GM19023 (cell line): ENCODE data around the gene BLID.

Experiments
- ATAC-seq: cut with Tn5 transposase; IDR thresholded peaks from one replicate; pipeline ENCODE4 v1.9.1; 2021; ENCODE audit warnings: mild to moderate bottlenecking, moderate library complexity; ENCODE audit not compliant: unreplicated experiment

BLID gene

DNA sequence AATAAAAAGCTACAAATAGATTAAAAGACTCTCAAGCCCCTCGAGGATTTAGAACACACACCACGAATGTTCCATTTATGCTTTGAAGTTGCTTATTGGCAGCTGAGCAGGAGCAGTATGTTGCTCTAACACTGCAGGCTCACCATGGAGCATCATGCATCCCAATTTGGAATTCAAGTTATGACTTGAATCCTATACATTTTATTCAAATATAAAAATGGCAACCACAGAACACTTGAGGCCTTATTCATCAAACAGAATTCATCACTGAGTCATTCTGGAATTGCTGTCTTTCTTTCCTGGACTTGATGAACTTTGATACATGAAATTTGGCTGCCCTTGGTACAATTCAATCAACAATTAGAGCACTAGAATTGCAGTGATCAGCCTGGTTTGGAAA lies 24.5 kb upstream of the BLID start:
- no peak for ATAC-seq

DNA sequence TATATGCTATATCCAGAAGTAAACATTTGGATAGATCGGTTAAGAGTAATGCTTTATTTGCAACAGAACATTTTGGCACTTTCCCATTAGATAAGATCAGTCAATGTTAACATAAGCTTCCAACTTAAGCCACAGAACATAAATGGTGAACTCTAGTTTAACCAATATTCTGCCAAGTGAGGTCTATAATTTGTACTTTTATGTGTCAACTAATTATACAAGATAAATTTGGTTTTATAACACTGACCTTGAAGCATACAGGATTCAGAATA lies 23.5 kb upstream of the BLID start:
- no peak for ATAC-seq

DNA sequence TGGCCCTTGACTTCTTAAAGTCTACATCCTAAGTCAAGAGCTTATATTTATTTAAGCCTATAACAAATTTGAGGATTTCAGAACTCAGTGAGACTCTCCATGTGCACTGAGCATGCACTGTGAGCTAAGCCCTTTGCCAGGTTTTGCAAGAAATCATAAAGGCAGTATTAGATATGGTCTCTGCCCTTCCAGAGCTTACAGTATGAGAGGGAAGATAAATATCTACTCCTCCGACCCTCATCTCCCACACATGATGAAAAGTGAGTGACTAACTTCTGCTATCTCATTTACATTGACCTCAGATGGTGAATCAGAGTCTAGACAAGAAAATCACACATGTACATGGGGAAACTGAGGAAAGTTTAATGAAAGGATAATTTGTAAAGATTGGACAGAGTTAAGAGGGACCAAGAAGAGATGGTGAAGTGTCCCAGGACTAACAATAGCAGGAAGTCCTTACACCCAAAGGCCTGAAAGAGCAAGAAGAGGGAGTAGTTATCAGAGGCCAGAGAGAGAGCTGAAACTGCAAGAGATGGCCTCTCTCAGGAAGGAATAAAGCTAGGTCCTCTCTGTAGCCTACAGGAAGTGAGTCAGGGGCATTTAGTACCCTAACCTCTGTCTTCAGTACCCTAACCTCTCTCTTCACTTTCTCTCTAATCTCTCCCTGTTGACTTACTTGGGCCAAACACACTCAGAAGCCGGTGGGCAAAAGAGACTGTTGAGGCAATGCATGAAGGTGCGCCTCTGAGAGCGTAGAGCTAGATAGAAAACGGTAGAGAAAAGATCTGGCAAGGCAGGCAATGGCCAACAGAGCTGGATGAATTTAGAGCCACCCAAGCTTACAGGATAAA lies 23.0 kb upstream of the BLID start:
- ATAC-seq, result no peak

DNA sequence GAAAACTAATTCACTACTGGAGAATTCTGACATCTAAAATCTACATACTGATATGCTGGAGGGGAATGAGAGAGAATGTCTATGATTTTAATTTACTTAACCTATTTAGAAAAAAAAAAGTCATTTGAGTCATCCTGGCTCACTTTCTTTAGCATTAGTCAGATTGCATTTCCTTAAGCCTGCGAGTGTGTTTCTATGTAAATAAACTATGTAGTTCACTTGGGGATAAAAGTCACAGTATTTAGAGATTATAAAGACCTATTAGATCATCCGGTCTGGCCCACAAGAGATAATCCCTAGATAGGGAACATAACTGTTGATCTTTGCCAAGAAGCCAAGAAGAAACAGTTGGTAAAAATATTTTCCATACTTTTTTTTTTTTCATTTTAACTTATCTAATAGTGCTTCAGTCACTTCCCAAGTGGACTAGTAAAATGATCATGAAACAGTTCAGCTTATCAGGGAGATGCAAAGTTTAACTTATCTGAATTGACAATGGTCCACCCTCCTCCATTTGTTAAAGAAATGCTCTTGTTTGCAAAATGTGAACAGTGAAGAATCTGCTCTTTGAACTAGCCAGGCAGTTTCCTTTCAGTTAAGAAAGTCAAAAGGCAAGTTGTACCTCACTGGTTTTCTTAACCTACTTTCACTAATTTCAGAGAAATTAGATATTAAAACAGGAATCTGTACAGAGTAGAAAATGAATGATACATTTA lies 21.2 kb upstream of the BLID start:
- ATAC-seq, result no peak

DNA sequence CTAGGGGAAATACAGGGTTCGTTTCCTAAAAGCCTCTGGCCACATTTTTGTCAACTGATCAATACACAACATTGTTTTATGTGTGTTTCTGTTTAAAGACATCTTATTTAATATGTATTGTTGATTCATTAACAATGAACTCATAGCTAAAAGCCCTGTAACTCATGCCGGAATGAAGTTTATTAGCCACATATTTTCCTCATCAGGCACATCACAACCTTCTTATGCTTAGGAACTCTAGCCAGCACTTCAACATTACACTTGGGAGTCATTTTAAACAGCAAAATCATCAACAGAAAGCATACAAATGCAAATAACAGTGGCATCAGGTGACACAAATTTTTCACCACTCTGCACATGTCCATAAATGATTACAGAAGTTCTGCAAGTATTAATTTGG lies 15.1 kb upstream of the BLID start:
- no peak for ATAC-seq

DNA sequence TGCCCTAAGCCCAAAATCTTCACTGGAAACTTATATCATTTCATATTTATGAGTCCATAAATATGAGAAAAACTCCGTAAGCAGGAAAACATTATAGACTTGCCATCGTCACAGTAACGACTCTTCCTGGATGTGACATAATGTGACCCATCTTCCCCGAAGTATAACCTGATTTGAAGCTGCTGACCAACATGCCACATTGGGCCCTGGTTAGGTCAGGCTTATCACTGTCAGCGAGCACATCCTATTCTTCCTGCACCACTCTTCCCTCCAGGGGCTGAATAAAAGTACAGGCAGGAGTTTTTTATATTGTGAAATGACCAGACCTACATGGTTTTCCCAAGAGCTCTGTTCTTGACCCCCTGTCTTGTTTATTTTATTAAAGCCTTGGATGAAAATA lies 12.1 kb upstream of the BLID start:
- no peak for ATAC-seq

DNA sequence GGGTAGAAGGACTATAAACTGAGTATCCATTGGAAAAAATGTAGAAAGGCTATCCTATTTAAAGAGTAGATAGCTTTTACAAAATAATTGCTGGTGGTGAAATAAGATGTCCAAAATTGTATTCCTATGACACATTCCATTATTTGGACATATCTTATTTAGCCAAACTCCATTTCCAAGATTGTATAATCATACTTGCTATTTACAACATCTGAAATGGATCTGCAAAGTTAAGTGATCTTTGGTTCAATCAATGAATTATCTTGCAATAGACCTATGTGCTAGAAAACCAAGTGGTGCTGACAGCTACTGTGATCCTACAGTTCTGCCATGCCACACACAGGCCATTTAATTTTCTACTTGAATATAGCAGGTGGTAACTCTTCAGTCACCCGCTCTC lies 11.0 kb upstream of the BLID start:
- no peak for ATAC-seq

DNA sequence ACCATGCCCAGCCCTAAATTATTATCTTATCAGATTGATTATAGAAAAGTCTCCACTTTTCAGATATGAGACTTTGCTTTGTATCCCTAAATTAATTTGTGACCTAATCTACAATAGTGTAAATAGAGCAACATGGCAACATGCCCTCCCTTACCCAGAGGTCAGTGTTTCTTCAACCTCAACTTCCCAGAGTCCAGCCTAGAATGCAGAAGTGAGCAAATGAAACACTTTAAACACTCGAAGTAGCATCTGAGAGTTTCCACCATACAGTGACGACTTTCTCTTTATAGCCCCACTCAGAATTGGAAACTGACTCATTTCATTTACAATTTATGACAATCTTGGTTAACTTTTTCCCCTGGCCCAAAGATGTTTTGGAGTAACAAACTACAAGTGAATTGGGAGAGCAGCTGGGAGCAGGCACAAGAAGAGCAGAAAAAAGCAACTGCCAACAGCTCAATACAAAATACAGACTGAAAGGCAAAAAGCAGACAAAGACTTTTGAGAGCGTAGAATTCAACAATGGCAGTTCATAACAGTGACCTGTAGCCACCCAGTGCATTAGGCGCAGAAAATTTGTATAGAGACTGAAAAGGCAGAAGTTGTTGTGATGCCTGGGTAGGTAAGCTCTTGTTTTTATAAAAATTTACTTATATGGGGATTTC lies 10.1 kb upstream of the BLID start:
- no peak for ATAC-seq

DNA sequence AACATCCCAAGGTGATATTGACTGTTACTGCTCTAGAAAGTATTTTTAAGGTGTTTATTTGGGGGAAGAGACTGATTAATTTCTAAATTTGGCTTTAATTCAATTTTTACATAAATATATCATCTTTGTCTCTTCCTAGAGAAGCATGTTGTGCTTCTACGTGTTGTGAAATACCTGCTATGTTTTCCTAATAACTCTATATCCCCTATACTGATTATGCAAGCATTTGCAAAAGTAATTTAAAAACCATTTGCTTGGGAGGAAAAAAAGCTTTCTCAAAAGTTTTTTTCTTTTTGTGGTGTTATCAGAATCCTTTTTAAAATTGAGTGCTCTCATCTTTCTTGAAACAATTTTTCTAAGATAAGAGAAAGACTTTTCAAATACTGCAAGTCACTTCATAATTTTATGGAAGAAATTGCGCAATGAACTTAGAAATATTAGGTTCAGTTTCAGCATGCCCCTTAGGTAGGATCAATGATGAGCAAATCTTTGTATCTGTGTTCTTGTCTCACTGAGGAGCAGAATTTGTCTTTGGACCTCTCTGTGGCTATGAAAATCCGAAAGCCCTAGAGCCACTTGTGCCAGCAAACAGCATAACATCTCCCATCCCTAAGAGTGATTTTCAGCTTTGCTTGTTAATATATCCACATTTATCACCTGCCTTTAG lies 7.4 kb upstream of the BLID start:
- no peak for ATAC-seq

DNA sequence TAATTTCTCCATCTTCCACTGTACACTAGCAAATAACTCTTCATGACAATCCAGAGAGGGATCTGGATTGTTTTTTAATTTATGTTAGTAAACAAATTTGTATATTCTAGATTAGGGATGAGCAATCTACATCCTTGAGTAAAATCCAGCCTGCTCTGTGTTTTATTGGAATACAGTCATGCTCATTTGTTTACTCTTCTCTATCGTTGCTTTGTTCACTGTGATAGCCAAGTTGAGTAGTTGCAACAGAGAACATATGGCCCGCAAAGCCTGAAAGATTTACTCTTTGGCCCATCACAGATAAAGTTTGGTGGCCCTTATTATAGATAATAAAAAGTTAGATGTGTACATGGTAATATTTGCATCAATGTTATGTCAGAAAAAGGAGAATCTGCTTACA lies 6.2 kb upstream of the BLID start:
- ATAC-seq, result no peak

DNA sequence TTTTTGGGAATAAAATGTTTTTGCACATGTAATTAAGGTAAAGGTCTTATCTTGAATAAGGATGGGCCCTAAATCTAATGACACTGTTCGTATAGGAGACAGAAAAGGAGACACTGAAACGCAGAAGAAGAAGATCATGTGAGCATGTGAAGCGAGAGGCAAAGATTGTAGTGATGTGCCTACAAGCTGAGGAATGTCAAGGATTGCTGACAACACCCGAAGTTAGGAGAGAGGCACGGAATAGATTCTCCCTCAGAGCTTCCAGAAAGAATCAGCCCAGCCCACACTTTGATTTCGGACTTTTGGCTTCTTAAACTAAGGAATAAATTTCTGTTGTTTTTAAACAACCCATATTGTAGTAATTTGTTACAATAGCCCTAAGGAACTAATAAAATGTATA lies 4.1 kb upstream of the BLID start:
- no peak for ATAC-seq

DNA sequence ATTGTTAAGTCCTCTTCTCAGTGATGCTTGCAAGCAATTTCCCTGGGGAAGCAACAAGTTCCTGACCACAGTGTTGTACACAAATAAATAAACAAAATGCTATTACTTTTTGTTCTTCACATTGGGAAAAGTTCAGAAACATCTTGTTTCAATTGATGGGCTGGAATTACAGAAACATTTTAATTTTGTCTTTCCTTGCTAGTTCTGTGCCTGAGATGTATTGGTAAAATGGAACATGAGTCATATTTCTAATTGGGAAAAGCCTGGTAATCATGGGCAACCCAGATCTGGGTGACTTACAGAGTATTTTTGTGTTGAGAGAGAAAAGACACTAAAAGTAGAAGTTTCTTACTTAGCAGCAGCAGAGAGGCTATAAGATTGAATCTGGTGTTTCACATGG lies 576 bp upstream of the BLID start:
- ATAC-seq, result no peak

DNA sequence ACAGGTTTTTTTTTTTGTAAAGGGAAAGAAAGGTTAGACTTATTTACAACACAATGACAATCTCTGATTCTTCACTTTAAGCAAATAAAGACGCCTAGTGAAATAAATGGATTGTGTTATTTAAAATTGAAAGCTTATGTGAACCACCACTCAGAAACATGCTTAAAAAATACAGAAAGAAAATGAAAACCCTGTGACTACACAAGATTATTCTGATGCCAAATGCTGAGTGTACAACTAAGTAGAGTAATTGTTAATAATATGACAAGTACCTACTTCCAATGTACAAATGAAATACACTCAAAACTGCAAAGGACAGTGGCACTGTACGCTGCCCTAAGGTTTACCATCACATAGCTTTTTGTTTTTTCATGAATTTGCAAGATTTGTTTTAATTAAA lies 1.0 kb downstream of the BLID start:
- ATAC-seq, result no peak

DNA sequence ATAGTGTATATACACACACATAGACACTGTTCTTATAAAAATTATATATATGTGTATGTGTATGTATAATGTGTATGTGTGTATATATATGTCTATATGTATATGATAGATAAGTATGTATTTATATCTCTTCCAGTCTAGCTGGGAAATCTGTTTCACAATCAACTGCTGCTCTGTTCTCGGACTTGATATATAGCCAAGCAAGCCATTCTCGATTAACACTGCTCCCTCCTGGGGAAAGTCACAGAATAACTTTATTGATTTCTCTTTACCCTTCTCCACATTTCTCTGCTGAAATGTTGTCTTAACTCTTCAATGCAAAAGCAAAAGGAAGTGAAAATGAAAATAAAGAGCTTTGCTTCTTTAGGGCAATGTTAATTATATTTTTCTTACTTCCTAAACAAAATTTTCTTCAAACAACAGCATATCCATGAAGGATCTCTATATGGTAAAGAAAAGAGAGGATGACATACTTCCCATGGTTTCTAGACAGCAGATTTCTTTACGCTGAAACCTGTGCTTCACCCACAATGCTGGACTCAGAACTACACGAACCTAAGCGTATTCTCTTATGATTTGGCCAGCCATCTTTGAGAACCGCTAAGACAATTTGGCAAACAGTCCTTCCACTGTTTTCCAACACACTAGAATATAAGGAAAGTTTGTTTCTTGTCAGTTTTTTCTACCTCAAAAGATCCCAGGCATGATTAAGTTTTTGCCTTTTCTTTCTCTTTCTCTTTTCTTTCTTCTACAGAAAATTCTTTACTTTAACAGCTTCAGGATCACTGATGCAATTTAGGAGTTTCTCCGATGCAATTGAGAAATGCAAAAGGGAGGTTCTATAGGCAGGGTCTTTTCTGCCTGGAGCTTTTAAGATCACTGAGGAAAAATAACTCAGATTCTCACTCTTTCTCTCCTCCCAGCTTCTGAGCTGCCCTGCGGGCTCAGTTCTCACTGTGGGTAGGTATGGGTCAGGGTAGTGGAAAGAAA lies 1.9 kb downstream of the BLID start:
- no peak for ATAC-seq

DNA sequence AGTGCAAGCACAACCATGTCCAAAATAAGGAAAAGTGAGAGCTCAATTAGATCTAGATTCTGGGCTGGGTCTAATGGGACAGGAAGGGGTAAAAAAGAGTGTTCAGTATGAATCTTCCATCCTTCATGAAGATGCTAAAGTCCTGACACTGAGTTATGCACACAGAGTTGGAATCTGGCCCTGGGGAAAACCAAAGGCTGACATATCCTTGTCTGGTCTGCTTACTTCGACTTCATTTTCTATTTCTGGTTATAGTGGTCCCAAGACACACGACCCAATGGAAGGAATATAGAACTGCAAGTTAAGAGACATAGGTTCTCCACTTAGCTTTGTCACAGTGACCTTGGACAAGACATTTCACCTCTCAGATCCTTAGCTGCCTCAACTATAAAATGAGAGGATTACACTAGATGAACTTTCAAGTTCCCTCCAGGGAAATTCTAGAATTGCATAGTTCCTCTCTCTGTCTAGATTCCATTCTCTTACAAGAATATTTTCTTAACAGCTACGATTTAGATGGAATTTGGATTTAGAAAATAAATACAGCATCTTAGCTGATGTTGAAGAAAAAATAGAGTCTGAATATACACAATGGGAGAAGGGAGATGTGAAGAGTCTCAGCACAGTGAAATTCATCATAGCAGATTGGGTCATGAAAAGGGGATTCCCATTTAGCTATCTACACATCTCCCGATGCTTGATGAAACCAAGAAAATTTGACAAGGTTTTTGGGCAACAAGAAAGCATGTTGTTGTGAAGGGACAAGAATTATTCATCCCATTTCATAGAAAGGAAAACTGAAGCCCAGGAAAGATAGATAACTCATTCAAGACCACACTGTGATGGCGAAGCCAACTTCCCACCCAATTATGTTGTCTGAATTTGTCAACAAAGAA lies 3.3 kb downstream of the BLID start:
- ATAC-seq, result no peak

DNA sequence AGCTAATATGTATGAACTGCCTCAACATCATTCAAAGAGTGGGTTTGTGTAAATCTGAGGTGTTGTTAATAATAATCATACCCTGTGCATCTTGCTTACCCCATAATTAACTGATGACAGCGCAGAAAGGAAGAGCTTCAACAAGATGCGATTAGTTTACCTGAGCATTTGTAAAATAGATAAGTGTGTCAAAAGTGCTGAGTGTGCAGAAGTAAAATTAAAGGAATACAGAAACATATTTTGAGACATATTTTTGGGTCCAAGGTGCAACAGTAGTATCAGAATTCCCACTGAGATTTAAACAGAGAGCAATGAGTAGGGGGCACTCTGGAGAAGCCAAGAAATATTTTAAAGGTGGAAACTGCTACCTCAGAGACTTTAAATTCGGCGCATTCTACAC lies 6.1 kb downstream of the BLID start:
- ATAC-seq, result no peak

DNA sequence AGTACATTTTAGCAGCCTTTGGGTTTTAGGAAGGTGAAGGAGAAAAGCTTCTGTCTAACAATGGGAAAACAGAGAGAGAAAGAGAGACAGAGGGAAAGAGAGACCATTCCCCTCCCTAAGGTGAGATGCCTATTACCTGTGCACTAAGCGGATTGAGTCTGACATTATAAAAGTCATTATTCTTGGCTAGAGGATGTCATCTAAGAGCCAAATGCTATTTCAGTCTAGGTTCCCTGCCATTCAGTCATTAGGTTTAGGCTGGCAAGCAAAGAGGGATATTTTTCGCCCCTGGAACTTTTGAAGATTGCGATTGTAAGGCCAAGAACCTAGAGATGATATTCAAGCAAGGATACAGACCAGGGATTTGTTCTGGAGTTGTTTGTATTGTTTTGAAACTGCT lies 7.2 kb downstream of the BLID start:
- ATAC-seq, result no peak

DNA sequence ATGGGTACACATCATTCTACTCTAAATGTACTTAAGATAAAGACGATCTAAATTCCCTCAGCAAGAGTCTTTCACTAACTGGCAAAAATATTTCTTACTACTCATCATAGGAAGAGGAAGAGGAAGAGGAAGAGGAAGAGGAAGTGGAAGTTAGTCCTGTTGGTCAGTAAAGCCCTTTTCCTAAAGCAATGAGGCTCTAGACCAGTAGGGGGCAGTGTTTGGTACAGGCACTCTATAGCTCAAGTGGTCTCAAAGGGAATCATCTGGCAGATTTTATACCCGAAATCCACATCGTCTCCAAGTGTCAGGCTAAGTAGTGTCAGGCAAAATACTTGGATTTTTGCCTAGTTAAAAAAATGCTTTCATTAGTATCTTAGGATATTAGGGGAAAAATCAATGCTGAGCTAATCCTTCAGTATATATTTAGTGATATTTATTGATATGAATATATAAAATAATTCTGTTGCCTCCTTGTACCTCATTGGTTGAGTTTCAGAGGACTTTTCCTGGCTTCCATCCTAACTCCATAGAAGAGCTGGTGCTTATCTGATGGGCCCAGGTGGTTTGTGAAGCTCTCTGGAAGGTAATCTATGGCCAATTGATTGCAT lies 7.7 kb downstream of the BLID start:
- no peak for ATAC-seq

DNA sequence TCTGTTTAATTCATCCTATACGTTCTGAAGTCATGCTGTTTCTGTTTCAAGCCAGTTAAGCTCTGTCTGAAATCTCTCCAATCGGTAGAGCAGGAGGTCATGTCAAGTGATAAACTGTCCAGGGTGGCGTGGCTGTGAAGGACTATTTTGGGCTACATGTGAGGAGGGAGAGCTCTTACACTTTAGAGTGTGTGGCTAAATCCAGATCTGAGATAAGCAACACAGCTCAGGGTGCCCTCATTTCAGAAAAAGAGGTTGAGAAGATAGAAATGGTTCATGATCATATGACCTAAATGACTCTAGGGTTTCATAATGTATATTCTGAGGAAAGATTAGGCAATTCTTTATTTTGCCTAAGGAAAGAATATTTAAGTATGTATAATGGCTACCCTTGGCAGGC lies 8.4 kb downstream of the BLID start:
- ATAC-seq, result no peak
